ENCODE results near the gene ERC1. TPM values are rescaled to one million over a fixed set of nuclear protein-coding genes. Genes with fewer than 3 reads are reported as not detected.
A peak's percentile ranks its signal among the peaks of the same experiment; 100 is the strongest.

The ERC1 gene
- total and polyA plus RNA-seq, 2 donors (not counting 1 experiment from before 2014, with no cell fraction given) = 19.7 to 34.5 TPM

- no peaks in the 10 kb centered on the region for H3K9me3 ChIP-seq (ENCODE audit: control insufficient read depth, insufficient read depth, low read depth, low read length)
- H4K20me1 ChIP-seq (ENCODE audit: control insufficient read depth, extremely low read depth, insufficient read depth, low read length) = no peaks in the 10 kb centered on the region
- no peak for DNase-seq (ENCODE audit: low read depth in 2 of 2)
- no peak overlapping the region for H3K9ac ChIP-seq (ENCODE audit: insufficient read depth, low read length)
- no peaks in the 10 kb centered on the region for H3K27me3 ChIP-seq (ENCODE audit: control insufficient read depth, insufficient read depth, low read length)
- H3K4me1 ChIP-seq (ENCODE audit: control insufficient read depth, extremely low read depth, insufficient read depth, low read length) = peaks cover 2% of the 10 kb centered on the region
- H3K27ac ChIP-seq (ENCODE audit: insufficient read depth, low read length) = no peak overlapping the region
- H2AFZ ChIP-seq (ENCODE audit: low read length) = no peak overlapping the region
- no peak overlapping the region for H3K4me3 ChIP-seq (replicated peaks in 1 of 4; ENCODE audit: control extremely low read depth in 1 of 4, insufficient read depth in 1 of 4, low read depth in 3 of 4, low read length in 4 of 4)
- no peak overlapping the region for H3K4me2 ChIP-seq (ENCODE audit: extremely low read depth, insufficient read depth, low read length)
- H3K36me3 ChIP-seq (ENCODE audit: control insufficient read depth, insufficient read depth, low read length) = no peaks in the 10 kb centered on the region
- TF ChIP-seq, protein P1, sequence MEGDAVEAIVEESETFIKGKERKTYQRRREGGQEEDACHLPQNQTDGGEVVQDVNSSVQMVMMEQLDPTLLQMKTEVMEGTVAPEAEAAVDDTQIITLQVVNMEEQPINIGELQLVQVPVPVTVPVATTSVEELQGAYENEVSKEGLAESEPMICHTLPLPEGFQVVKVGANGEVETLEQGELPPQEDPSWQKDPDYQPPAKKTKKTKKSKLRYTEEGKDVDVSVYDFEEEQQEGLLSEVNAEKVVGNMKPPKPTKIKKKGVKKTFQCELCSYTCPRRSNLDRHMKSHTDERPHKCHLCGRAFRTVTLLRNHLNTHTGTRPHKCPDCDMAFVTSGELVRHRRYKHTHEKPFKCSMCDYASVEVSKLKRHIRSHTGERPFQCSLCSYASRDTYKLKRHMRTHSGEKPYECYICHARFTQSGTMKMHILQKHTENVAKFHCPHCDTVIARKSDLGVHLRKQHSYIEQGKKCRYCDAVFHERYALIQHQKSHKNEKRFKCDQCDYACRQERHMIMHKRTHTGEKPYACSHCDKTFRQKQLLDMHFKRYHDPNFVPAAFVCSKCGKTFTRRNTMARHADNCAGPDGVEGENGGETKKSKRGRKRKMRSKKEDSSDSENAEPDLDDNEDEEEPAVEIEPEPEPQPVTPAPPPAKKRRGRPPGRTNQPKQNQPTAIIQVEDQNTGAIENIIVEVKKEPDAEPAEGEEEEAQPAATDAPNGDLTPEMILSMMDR (conservative IDR thresholded peaks at IDR 0.05 in 1 of 2, IDR thresholded peaks at IDR 0.05 in 1 of 2; ENCODE audit: low read depth in 1 of 2, low read length in 2 of 2) = no peak
- no peak for TF ChIP-seq EZH2 (IDR thresholded peaks at IDR 0.05; ENCODE audit: low read length, missing control alignments)
- H3K79me2 ChIP-seq (ENCODE audit: control insufficient read depth, insufficient read depth, low read length) = no peaks in the 10 kb centered on the region
Measured at GRCh38 chr12:1179128-1179527, 188.1 kb downstream of the ERC1 start.

DNA sequence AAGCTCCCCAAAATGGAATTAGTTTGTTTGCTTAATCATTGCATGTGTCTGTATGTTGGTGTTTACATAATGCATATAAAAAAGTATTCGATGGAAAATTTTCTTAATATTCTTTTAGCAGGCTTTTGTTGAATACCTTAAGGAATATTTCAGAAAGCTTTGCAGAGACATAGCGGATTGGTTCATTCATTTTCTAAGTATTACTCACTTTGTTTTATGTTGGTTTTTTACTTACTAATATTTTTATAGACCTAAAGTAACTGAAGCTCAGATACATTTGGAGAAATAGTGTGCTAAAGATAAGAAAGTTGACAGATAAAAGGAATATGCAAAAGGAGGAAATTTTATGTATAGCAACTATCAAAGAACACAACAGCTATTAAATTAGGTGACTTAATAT is 191.0 kb downstream of the ERC1 start:
- H2AFZ ChIP-seq (ENCODE audit: low read length) = no peak overlapping the region
- H3K79me2 ChIP-seq (ENCODE audit: control insufficient read depth, insufficient read depth, low read length) = no peaks in the 10 kb centered on the region
- no peaks in the 10 kb centered on the region for H3K36me3 ChIP-seq (ENCODE audit: control insufficient read depth, insufficient read depth, low read length)
- H3K27ac ChIP-seq (ENCODE audit: insufficient read depth, low read length) = no peak overlapping the region
- H3K27me3 ChIP-seq (ENCODE audit: control insufficient read depth, insufficient read depth, low read length) = no peaks in the 10 kb centered on the region
- H3K4me2 ChIP-seq (ENCODE audit: extremely low read depth, insufficient read depth, low read length) = no peak overlapping the region
- H3K4me1 ChIP-seq (ENCODE audit: control insufficient read depth, extremely low read depth, insufficient read depth, low read length) = peaks cover 2% of the 10 kb centered on the region
- H3K9me3 ChIP-seq (ENCODE audit: control insufficient read depth, insufficient read depth, low read depth, low read length) = no peaks in the 10 kb centered on the region
- H3K9ac ChIP-seq (ENCODE audit: insufficient read depth, low read length) = no peak overlapping the region
- TF ChIP-seq EZH2 (IDR thresholded peaks at IDR 0.05; ENCODE audit: low read length, missing control alignments) = no peak
- TF ChIP-seq, protein P1 (conservative IDR thresholded peaks at IDR 0.05 in 1 of 2, IDR thresholded peaks at IDR 0.05 in 1 of 2; ENCODE audit: low read depth in 1 of 2, low read length in 2 of 2) = no peak
- no peak overlapping the region for H3K4me3 ChIP-seq (replicated peaks in 1 of 4; ENCODE audit: control extremely low read depth in 1 of 4, insufficient read depth in 1 of 4, low read depth in 3 of 4, low read length in 4 of 4)
- no peaks in the 10 kb centered on the region for H4K20me1 ChIP-seq (ENCODE audit: control insufficient read depth, extremely low read depth, insufficient read depth, low read length)
- DNase-seq (ENCODE audit: low read depth in 2 of 2) = no peak

- no peaks in the 10 kb centered on the region for H4K20me1 ChIP-seq (ENCODE audit: control insufficient read depth, extremely low read depth, insufficient read depth, low read length)
- no peak overlapping the region for H3K9ac ChIP-seq (ENCODE audit: insufficient read depth, low read length)
- DNase-seq (ENCODE audit: low read depth in 2 of 2) = peak in 1 of 2 donors; percentile 51
- no peaks in the 10 kb centered on the region for H3K27me3 ChIP-seq (ENCODE audit: control insufficient read depth, insufficient read depth, low read length)
- H3K79me2 ChIP-seq (ENCODE audit: control insufficient read depth, insufficient read depth, low read length) = no peaks in the 10 kb centered on the region
- no peak overlapping the region for H2AFZ ChIP-seq (ENCODE audit: low read length)
- H3K4me2 ChIP-seq (ENCODE audit: extremely low read depth, insufficient read depth, low read length) = no peak overlapping the region
- H3K4me3 ChIP-seq (replicated peaks in 1 of 4; ENCODE audit: control extremely low read depth in 1 of 4, insufficient read depth in 1 of 4, low read depth in 3 of 4, low read length in 4 of 4) = no peak overlapping the region
- H3K9me3 ChIP-seq (ENCODE audit: control insufficient read depth, insufficient read depth, low read depth, low read length) = no peaks in the 10 kb centered on the region
- no peak overlapping the region for H3K27ac ChIP-seq (ENCODE audit: insufficient read depth, low read length)
- peaks cover 2% of the 10 kb centered on the region for H3K36me3 ChIP-seq (ENCODE audit: control insufficient read depth, insufficient read depth, low read length)
- peaks cover 2% of the 10 kb centered on the region for H3K4me1 ChIP-seq (ENCODE audit: control insufficient read depth, extremely low read depth, insufficient read depth, low read length)
- no peak for TF ChIP-seq EZH2 (IDR thresholded peaks at IDR 0.05; ENCODE audit: low read length, missing control alignments)
- TF ChIP-seq, protein P1 (conservative IDR thresholded peaks at IDR 0.05 in 1 of 2, IDR thresholded peaks at IDR 0.05 in 1 of 2; ENCODE audit: low read depth in 1 of 2, low read length in 2 of 2) = no peak
Measured at GRCh38 chr12:1184402-1184801, 193.4 kb downstream of the ERC1 start.
